HG02870 (cell line): ENCODE results near the gene FOLH1.
"Not testable (repeated sequence)": the region's sequence is repeated elsewhere in the genome, so short reads cannot be mapped to it uniquely, and the experiment has no call there.

Experiments
- ATAC-seq: cut with Tn5 transposase; IDR thresholded peaks from one replicate; pipeline ENCODE4 v1.9.1; 2021; ENCODE audit warnings: mild to moderate bottlenecking, moderate library complexity; ENCODE audit not compliant: unreplicated experiment

The FOLH1 gene

DNA sequence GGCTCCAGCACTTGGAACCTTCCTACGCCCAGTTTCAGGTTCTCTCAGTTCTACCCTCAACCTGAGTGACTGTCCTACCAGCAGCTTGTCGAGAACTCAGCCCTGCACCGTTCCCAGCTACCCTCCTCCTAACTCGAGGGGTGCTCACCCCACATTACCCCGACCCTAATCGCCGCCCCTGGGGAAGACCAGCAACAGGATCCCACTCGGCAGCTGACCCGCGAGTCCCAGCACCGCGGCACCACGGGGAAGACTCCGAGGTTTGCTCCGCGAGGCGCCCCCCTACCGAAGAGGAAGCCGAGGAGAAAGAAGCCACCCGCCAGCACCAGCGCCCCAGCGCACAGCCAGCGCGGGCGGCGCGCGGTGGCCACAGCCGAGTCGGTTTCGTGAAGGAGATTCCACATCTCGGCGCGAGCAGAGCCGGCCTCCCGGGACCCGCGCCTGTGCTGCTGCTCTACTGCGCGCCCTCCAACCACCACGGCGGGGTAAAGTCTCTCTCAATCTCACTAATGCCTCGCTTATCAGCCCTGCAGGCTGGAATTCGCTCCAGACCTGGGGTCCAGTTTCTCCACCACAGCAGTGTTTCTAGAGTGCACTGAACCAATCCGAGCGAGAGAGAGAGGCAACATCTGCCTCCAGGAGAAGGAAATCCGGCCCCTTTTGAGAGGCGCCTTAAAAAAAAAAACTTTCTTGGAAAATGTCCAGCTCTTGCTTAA, at the start of gene FOLH1:
Gene FOLH1 (minus strand): TSS at position 597 of the 716 bp plus-strand sequence. CDS start 193 bp downstream, at position 404.
- no peak for ATAC-seq

DNA sequence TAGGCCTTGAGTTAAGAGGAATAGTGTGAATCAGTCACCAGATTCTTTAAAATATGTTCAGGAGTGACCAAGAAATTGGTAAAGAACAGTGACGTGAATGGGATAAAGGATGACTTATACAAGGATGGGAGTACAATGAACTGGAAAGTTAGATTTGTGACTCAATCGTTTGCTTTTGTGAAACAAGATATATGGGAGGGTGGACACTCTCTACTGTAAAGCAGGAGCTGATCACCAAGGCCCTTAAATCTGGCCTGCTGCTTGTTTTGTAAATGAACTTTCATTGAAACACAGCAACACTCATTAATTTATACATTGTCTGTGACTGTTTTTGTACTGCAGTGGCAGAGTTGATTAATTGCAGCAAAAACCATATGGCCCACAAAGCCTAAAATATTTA, 46.7 kb upstream of the FOLH1 start:
- ATAC-seq: not testable (repeated sequence)

DNA sequence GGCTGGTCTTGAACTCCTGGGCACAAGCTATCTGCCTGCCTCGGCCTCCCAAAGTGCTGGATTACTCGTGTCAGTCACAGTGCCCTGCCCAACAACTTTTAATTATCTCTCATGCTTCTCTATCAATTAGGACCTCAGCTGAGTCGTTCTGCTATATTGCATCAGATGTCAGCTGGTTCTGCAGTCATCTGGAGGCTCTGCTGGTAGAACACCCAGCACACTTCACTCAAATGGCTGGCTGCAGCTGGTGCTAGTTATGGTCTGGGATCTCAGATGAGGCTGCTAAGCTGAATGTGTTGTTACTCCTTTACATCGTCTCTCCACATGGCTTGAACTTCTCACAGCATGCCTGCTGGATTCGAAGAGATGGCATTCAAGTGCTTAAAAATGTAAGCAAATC, 42.8 kb upstream of the FOLH1 start:
- ATAC-seq: not testable (repeated sequence)

DNA sequence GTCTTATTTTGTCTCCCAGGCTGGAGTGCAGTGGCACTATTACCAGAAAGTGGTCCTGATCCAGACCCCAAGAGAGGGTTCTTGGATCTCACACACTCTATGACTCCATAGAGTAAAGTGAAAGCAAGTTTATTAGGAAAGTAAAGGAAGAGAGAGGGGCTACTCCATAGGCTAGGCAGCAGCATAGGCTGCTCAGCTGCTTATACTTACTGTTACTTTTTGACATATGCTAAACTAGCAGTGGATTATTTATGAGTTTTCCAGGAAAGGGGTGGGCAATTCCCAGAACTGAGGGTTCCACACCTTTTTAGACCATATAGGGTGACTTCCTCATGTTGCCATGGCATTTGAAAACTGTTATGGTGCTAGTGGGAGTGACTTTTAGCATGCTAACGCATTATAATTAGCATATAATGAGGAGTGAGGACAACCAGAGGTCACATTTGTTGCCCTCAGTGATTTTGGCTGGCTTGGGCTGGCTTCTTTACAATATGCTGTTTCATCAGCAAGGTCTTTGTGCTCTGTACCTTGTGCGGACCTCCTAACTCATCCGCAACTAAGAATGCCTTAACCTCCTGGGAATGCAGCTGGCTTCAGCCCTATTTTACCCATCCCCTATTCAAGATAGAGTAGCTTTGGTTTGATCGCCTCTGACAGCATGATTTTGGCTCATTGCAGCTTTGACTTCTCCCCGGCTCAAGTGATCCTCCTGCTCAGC, 42.2 kb upstream of the FOLH1 start:
- not testable (repeated sequence) for ATAC-seq

- not testable (repeated sequence) for ATAC-seq
These were observed 41.0 kb upstream of the FOLH1 start for GRCh38 chr11:49249363-49249762.

DNA sequence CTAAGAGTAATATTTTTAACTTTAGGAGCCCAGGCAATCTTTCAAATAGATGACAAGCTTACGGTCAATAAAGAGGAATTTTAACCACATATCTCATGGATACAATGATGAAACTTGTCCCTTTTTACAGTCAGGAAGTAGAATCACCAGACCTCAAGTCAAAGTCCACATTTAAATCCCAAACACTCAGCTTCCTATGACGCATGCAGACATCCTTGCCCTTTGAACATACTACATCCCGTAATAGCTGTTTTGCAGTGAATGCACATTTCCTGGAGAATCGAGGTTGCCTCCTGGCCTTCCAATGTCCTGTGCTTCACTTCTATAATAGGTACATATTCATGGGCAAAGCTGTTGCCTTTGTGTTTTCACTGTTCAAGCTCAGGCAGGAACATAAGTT, 25.3 kb upstream of the FOLH1 start:
- not testable (repeated sequence) for ATAC-seq

- ATAC-seq: not testable (repeated sequence)
These were observed 24.6 kb upstream of the FOLH1 start for GRCh38 chr11:49233019-49233418.

DNA sequence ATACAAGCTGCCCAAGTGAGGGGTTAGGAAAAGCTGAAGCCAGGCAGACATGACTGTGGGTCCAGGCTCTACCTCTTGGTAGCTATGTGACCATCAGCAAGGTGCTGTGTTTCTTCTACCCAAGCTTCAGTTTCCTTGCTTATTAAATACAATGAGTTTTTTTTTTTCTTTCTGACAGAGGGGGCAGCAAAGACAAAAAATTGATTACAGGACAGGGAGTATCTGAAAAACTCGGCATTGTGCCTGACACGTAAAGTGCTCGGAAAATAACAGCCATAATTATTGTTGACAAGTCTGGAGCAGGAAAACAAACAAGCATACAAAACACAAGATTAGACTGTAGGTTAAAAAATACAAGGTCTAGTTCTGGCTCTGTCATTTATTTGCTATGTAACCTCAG, 23.3 kb upstream of the FOLH1 start:
- not testable (repeated sequence) for ATAC-seq

DNA sequence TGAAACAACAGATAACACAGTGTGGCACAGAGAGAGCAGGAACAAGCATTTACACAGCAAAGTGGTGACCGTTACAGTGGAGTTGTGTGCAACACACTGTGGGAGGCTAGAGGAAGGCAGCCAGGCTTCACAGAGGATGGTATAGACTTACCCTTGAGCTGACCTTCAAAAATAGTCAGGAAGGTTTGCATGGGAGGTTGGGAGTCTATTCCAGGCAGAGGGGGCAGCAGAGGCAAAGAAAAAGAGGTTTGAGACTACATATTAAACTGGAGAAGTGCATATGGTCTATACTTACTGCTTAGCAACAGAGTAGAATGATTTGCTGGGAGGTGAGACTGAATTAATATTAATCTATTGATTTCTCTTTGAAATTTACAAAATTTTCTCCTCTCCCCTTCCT, 22.1 kb upstream of the FOLH1 start:
- ATAC-seq: not testable (repeated sequence)

GRCh38 chr11:49230001-49230400, 21.6 kb upstream of the FOLH1 start:
- ATAC-seq: not testable (repeated sequence)

DNA sequence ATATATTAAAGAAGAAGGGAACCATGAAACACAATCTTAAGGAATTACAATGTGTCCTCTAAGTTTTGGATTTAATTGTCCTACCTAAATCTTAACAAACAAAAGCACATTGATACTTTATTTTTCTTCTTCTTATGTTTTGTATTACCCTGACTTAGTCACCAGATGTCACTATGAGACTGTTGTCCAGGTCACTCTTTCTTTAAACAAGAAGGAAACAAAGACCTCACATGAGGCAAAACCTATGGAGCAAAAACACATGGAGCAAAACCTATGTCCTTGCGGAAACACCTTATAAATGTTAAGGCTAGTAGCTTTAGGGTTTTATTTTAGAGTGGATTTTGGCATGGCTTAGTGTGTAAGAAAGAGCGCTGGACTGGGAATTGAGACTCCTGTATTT, 20.7 kb upstream of the FOLH1 start:
- ATAC-seq: not testable (repeated sequence)

DNA sequence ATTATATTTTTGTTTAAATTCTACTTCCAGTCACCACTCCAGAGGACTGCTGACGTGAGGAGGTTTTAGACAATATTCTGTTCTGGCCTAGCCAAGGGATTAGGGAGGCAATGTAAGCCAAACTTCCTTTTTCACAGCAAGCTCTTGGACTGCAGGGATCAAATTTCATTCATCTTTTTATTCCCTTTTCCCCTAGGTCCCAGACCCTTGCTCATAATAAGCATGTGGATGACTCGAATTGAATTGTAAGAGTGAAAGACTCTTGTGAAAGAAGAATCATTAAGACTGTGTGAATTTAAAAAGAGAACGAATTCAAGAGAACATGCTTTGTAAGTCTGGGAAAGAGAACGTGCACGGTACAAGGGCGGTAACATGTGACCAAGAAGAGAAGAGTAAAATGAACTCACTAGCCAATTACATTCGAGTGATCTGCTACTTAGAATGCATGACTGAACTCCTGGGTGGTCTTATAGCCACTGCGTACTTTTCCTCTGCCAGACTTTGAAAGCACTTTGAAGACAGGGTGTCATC, 16.9 kb upstream of the FOLH1 start:
- not testable (repeated sequence) for ATAC-seq

- ATAC-seq: no peak
These were observed 12.7 kb upstream of the FOLH1 start for GRCh38 chr11:49221112-49221511.

DNA sequence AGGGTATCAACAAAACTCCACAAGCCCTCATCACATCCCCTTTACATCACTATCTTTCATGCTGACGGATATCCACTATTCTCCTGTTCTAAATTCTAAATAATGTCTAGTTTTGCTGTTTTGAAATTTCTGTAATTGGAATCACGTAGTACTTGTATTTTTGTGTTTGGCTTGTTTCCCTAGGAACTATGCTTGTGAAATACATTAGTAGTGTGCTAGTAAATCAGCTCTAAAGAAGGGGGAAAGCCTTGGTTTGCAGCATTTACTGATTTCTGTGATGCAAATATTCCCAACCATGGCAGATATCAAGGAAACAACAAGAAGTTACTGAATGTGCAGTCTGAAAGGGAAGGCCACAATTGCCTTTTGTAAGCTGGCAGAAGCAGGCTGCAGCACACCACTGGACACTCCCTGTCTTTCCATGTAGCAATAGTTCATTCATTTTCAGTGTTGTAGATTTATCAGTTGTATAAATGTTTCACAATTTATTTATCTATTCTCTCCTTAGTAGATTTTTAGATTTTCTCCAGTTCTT, 4.7 kb upstream of the FOLH1 start:
- no peak for ATAC-seq

- ATAC-seq: not testable (repeated sequence)
These were observed 1.4 kb downstream of the FOLH1 start for GRCh38 chr11:49206999-49207398.

DNA sequence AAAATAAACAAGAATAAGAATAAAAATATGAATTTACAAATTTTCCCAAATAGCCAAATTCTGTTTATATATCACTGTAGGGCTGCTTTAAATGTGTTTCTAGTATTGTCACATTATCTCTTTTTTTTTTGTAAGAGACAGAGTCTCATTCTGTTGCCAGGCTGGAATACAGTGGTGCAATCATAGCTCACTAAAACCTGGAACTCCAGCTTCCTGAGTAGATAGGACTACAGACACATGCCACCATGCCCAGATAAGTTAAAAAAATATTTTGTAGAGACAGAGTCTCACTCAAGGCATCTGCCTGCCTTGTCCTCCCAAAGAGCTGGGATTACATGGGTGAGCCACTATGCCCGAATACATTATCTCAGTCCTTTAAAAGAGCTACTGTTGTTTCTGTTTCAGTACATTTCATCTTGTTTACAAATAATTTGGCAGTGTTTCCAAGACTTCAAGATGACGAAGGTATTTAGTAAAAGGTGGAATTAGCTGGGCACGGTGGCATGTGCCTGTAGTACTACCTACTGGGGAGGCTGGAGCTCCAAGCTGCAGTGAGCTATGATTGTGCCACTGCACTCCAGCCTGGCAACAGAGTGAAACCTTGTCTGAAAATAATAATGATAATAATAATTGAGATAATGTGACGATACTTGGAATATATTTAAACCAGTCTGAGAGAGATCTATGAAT, 6.0 kb downstream of the FOLH1 start:
- ATAC-seq: no peak

GRCh38 chr11:49196775-49197174, 11.6 kb downstream of the FOLH1 start:
- ATAC-seq: not testable (repeated sequence)

DNA sequence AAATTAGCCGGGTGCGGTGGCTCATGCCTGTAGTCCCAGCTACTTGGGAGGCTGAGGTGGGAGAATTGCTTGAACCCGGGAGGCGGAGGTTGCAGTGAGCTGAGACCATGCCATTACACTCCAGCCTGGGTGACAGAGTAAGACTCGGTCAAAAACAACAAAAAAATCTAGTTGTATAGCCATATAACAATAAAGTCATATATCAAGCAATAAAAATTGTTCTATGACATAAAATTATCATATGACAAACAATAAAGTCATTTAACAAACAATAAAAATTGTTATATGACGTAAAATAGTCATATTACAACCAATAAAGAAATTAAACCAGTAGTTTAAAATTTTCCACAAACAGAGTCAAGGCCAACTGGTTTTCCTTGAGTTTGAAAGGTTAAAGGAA, 12.4 kb downstream of the FOLH1 start:
- not testable (repeated sequence) for ATAC-seq

DNA sequence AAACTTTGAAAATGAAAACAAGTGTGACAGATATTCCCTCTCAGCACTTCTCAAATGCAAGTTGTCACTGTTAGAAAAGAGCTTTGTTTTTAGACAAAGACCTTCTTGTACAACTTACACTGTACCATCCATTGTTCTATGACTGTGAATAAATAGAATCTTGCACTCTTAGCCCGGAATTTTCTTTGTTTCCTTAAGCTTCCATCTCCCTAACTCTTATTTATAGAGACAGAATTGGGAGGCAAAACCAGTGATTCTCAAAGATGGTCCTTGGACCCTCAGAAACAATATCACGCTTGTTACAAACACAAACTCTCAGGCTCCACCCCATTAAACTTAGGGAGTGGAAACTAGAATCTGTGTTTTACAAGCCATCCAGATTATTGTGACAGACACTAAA, 18.1 kb downstream of the FOLH1 start:
- ATAC-seq: not testable (repeated sequence)

GRCh38 chr11:49186225-49186624, 22.2 kb downstream of the FOLH1 start:
- ATAC-seq: not testable (repeated sequence)

- ATAC-seq: not testable (repeated sequence)
These were observed 22.8 kb downstream of the FOLH1 start for GRCh38 chr11:49185597-49185996.
